HCT116 (cell line): ENCODE data around the gene KIFC1.
"Not testable (repeated sequence)": the region's sequence is repeated elsewhere in the genome, so short reads cannot be mapped to it uniquely, and the experiment has no call there.

Source experiments
- CBX3 ChIP-seq: IDR thresholded peaks from 2 replicates; pipeline ENCODE4 v1.6.1; 2012; ENCODE audit warnings: low read depth
- CTCF ChIP-seq, 3 experiments: fragments of 200-600 bp in 1 of 3; sonication (generic) in 1 of 3; IDR thresholded peaks in 2 of 3; conservative IDR thresholded peaks in 1 of 3; 2 replicates each; pipeline ENCODE4 v1.5.1; 2012 to 2017; ENCODE audit warnings: low read depth in 2 of 3, low read length in 2 of 3, antibody characterized with exemption in 1 of 3, borderline replicate concordance in 1 of 3, control low read depth in 1 of 3, mild to moderate bottlenecking in 1 of 3, mixed read lengths in 1 of 3, mixed run types in 1 of 3, moderate library complexity in 1 of 3; ENCODE audit not compliant: insufficient read depth in 1 of 3
- EZH2 ChIP-seq: fragments of 200-600 bp; sonication (generic); IDR thresholded peaks from 2 replicates; pipeline ENCODE4 v1.6.1; 2017; ENCODE audit warnings: antibody characterized with exemption, mixed run types
- EZH2phosphoT487 ChIP-seq: fragments of 200-600 bp; IDR thresholded peaks from 2 replicates; pipeline ENCODE4 v1.6.1; 2018; ENCODE audit warnings: antibody characterized with exemption, borderline replicate concordance
- MAX ChIP-seq: IDR thresholded peaks from 2 replicates; pipeline ENCODE4 v1.6.1; 2012
- POLR2A ChIP-seq: IDR thresholded peaks from 2 replicates; pipeline ENCODE4 v1.7.0; 2011; ENCODE audit warnings: borderline replicate concordance; ENCODE audit not compliant: insufficient read depth, insufficient read length; ENCODE audit errors: extremely low read depth
- POLR2AphosphoS5 ChIP-seq: IDR thresholded peaks from 2 replicates; pipeline ENCODE4 v1.6.1; 2011; ENCODE audit warnings: mild to moderate bottlenecking, low read depth, low read length, moderate library complexity

- not testable (repeated sequence) for TF ChIP-seq POLR2A; POLR2AphosphoS5; CTCF (IDR thresholded peaks at IDR 0.05 in 2 of 3, conservative IDR thresholded peaks at IDR 0.05 in 1 of 3; ENCODE audit: borderline replicate concordance in 1 of 3, insufficient read depth in 1 of 3, low read depth in 2 of 3, low read length in 2 of 3); CBX3; EZH2; EZH2phosphoT487; MAX
These were observed 24.0 kb upstream of the KIFC1 start for GRCh38 chr6:33367715-33368025.
